NCI-H2029 (cell line): ENCODE results near the gene KMT2E.
A peak's percentile ranks its signal among the peaks of the same experiment; 100 is the strongest.
"Not testable (repeated sequence)": the region's sequence is repeated elsewhere in the genome, so short reads cannot be mapped to it uniquely, and the experiment has no call there.

Experiments used
- DNase-seq: peaks from one replicate; lab custom pipeline; 2025; lab: John Stamatoyannopoulos, UW

KMT2E gene

GRCh38 chr7:104983578-104984539, 30.1 kb upstream of the KMT2E start:
- peak; percentile 74 for DNase-seq

- DNase-seq: no peak
Measured at GRCh38 chr7:104984585-104985258, 29.3 kb upstream of the KMT2E start.

GRCh38 chr7:104985259-104985617, 28.8 kb upstream of the KMT2E start:
- DNase-seq: no peak

- DNase-seq: no peak
Measured at GRCh38 chr7:104986628-104987259, 27.3 kb upstream of the KMT2E start.

DNA sequence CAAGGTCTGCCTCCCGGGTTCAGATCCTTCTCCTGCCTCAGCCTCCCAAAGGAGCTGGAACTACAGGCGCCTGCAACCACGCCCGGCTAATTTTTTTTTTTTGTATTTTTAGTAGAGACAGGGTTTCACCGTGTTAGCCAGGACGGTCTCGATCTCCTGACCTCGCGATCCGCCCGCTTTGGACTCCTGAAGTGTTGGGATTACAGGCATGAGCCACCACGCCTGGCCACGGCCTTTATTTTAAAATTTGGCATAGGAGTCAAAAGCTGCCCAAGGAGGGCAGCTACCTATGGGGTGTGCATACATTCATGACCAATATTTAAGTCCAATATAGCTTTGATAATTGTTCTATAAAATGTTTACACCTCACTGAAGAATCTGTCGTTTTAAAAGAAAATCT, 26.6 kb upstream of the KMT2E start:
- DNase-seq: not testable (repeated sequence)

- DNase-seq: no peak
Measured at GRCh38 chr7:104990983-104991382, 23.0 kb upstream of the KMT2E start.

DNA sequence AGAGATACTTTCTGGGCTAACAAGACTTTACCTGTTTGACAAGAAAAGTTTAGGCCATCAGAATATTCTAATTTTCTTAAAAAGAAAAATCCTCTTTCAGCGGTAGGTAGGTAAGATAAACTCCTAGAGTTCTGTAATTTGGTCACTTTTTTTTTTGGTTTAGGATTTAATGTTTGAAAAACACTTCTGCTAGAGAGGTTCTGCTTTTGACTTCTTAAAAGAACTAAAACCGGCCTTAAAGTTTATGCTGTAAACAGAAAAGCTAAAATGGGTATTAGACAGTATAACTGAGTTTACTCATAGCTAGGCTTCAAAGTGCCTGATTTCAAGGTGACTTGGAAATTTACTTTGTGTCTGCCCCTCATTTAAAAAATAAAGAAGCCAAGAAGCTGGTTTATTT, 21.7 kb upstream of the KMT2E start:
- no peak for DNase-seq

DNA sequence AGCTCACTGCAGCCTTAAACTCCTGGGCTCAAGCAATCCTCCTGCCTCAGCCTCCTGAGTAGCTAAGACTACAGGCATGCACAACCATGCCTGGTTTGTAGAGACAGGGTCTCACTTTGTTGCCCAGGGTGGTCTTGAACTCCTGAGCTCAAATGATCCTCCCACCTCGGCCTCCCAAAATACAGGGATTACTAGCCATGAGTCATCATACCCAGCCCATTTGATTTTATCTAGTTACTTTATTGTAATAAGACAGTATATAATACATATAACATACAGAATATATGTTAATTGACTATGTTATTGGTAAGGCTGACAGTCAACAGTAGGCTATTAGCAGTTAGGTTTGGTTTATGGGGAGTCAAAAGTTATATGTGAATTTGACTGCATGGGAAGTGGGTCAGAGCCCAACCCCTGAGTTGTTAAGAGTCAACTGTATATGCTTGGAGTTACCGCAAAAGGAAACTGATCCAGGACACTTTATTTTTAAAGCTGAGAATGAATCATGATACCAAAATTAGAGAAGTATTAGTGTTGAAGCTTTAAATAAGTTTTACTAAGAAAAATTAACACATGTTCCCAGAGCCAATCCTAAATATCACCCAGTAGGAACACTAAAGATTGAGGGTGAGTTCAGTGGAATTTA, 20.7 kb upstream of the KMT2E start:
- no peak for DNase-seq

GRCh38 chr7:104998040-104998752, 15.8 kb upstream of the KMT2E start:
- no peak for DNase-seq

- DNase-seq: no peak
Measured at GRCh38 chr7:105000200-105000599, 13.8 kb upstream of the KMT2E start.

DNA sequence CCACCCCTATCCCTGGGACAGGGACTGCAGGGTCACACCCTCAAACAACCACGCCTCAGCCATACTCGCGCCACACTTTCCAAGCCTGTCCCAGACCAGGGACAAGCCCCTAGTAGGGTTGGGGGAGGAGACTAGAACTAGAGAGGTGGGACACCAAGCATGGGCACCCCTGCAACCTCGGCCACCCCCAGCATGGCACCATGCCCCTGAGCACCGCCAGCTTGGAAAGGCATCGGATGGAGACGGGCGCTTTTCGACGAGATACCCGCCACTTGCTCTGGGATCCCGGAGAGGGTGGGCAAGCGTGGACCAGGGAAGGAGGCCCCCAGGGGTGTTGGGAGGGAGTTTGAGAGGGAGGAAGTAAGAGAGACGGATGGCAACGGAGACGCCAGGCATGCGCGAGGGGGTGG, 13.1 kb upstream of the KMT2E start:
- no peak for DNase-seq

- no peak for DNase-seq
Measured at GRCh38 chr7:105001652-105002184, 12.3 kb upstream of the KMT2E start.

DNA sequence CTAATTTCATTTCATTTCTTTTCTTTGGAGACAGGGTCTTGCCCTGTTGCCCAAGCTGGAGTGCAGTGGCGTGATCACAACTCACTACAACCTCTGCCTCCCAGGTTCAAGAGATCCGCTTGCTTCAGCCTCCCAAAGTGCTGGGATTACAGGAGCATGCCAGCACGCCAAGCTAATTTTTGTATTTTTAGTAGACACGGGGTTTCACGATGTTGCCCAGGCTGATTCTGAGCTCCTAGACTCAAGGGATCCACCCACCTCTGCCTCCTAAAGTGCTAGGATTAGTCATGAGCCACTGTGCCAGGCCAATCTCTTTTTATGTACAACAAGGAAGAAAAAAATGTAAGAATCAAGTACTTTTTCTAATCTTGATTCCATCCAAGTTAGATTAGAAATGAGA, 10.7 kb upstream of the KMT2E start:
- no peak for DNase-seq

DNA sequence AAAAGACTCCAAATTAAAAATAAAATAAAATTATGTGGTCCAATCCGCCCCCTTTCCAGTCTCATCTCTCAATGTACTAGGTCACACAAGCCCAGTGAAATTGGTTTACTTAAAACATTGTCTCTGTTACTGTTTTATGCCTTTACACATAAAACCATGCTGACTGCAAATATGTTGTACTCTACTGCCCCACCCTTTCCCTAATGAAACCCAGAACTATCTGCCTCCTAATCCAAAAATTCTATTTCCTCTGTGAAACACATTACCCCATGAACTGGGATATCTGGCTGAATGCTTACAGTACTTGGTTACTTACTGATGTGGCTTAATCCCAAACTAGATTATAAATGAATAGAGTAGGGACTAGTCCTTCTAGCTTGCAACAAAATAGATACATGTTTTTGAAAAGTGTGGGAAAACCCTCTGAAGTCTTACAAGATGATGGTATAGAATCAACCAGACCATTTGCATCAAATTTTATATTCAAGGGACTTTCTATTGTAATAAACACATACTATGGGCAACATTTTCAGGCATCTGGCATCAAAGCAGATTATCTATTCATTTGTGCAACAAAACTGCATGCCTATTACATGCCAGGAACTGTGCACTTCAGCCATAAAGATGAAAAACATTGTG, 10.0 kb upstream of the KMT2E start:
- DNase-seq: no peak

- not testable (repeated sequence) for DNase-seq
Measured at GRCh38 chr7:105005006-105005405, 9.0 kb upstream of the KMT2E start.

GRCh38 chr7:105005486-105005885, 8.5 kb upstream of the KMT2E start:
- DNase-seq: not testable (repeated sequence)

GRCh38 chr7:105006367-105007136, 7.5 kb upstream of the KMT2E start:
- DNase-seq: no peak

GRCh38 chr7:105007298-105007697, 6.7 kb upstream of the KMT2E start:
- no peak for DNase-seq

DNA sequence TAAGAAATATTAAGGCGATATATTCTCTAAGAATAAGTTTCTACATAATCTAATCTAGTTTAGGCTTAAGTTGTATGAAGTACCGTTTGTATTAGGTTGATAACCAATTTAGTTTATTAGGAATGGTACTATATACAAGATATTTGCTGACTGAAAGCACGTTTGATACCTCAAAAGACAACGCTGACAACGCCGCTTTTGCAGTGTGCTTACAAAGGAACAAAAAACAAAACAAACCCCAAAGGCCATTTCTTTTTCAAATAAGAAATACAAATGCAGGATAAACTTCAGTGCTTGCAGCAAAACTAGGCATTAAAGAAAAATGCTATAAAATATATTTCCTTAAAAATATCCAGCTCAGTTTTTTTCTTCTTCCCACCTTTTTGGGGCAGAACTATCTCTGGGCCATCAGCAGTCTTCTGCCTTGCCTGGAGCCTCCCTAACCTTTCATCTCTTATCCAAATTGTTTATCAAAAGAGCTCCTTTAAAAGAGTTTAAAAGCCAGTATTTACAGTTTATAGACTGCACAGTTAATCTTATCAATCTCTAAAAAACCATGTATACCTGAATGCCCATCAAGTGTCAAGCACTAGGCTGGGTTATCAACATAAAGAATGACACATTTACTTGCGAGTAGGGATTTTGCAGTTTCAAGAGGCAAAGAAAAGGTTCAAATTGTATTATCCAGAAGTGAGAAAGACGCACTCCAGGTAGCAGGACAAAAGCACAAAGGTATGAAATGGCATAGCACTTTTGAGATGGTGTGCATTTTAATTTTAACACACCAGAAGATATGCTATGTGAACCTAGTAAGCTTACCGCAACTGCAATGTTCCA, 4.1 kb upstream of the KMT2E start:
- no peak for DNase-seq
